Stimulated activated CD8-positive, alpha-beta memory T cell treated with anti-CD3 and anti-CD28 coated beads, Interleukin-4, amount 100 ng/mL, for 48 hours (primary cell): ENCODE measurements around the gene SPART.
A peak's percentile ranks its signal among the peaks of the same experiment; 100 is the strongest.
"Not testable (repeated sequence)": the region's sequence is repeated elsewhere in the genome, so short reads cannot be mapped to it uniquely, and the experiment has no call there.

ENCODE experiments used
- DNase-seq: peaks from one replicate; pipeline ENCODE4 v3.0.0-alpha.2; 2020

SPART gene

DNA sequence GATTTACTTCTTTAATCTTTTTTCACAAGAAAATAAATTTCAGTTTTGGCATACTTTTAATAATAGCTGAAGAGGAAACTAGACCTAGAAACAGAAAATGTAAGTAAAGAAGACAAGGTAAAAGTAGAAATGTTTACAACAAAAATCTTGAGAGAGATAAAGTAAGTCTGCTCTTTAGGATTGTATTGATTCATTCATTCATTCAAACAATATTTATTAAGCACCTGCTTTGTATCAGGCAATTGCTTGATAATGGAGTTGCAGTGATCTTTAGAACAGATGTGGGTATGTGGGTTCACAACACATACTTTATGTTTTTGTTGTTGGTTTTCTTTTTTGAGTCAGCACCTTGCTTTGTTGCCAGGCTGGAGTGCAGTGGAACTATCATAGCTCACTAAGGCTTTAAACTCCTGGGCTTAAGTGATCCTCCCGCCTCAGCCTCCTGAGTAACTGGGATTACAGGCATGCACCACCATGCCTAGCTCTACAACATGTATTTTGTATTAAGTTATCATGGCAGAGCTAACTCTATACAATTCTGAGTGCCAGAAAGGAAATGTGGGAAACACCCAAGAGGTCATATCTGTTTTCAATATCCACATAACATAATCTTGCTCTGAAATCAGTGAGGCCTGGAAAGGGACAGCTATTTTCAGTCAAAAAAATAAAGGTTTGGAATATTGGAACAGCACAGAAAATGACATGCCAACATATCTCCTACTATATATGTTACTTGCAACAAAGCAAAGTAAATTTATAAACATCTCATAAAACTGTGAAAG, 8.8 kb upstream of the SPART start:
- no peak for DNase-seq

DNA sequence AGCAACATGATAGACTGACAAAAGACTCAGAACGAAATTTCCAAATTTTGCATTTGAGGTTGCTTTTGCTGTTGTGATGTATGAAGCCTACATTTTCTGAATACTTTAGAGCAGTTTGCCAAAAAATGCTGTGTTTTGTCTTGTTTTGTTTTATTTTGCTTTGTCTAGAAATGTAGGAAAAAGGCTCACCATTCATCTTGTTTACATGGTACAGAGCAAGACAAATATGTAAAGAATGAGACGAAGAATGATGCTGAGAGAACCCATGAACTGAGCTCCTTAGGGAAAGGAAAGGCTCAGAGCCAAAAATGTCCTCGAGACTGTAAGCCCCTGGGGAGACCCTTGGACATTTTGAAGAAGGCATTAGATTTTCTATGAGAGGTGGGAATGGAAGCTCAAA, 6.8 kb upstream of the SPART start:
- no peak for DNase-seq

DNA sequence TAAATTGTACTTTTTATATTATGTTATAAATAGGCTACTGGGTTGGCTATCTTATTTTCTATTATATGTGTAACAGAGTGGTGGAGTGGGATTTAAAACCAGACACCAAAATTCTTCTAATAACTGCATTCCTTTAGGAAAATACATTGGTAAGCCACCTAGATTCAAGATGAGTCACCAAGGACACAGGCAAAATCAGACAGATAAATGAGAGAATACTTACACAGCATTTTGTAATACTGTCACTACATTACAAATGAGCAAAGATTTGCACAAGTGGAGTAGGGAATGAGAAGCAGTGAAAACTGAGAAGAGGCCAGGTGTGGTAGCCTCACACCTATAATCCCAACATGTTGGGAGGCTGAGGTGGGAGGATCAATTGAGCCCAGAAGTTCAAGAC, 6.2 kb upstream of the SPART start:
- DNase-seq, result no peak

DNA sequence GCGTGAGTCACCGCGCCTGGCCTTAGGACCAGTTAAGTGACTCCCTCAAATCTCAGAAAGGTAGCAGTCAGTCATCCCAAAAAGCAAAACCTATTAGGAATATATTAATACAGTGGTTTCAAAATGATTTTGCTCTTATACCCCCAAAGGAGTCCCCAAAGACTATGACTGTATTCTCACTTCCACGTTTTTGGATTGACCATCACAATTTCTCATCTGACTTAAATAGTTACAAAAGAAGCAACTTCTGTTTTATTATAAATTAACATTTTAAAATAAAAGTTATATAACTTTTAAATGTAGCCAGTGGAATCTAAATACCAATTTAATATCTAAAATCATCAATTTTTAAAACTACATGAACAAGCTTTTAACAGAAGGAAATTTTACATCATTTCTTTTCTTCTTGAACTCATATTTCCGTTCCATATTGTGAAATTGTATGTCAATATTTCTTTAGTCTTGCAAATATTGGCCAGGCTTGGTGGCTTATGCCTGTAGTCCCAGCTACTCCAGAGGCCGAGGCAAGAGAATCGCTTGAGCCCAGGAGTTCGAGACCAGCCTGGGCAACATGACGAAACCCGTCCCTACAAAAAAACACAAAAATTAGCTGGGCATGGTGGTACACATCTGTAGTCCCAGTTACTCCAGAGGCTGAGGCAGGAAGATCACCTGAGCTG, 1.5 kb upstream of the SPART start:
- DNase-seq, result no peak

DNA sequence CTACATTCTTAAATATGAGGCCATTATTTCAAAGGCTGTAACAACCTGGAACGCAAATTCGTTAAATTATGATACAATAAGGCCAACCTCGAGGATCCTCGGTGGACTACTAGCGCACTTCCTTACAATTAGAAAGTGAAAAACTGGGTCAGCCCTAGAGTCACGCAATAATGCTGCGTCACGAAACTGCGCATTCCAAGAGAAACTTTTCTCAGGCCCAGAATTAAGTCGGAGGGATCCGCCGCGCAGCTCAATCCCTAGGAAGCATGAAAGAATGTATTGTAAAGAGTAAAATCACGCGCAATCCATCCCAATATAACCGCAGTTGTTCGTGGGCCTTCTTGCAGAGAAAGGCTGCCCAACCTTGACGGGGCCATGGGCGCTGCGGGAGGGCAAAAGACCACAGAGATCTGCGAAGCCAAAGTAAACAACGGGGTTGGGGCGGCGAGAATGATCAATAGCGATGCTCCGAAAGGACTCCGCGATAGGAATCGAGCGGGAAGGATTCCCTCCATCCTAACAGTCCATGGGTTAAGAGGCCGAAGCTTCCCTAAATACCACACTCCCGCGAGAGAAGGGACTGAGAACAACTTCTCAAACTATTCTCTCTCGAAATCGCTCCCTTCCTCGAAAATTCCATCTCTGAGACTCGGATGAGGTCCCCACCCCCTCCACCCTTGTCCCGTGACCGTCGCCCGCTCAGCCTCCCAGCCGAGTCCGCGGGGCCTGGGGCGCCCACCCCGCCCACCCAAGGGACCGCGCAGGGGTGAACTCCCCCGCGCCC, 564 bp downstream of the SPART start:
- peak; percentile 47 for DNase-seq

DNA sequence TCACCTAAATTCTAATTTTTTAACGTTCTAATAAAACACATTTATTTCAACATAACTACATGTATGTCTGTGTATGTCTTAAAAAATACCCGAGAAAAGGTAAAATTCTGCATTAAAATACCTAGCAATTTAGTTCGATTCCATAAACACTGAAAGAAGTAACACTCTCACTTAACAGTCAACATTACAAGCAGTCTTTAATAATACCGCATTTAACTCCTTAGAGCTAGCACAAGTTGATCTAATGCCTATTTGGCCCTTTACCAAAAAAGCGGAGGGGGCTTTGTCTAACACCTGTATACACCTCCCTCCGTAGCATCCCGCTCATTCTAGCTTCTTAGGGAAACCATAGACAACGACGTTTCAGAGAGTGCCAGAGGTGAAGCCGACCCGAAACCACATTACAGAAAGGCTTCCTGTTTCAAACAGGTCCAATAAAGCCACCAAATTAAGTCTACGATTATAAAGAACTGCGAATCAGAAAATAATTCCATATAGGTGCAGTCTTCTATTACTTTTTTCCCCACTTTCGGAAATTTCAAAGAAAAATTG, 1.2 kb downstream of the SPART start:
- no peak for DNase-seq

DNA sequence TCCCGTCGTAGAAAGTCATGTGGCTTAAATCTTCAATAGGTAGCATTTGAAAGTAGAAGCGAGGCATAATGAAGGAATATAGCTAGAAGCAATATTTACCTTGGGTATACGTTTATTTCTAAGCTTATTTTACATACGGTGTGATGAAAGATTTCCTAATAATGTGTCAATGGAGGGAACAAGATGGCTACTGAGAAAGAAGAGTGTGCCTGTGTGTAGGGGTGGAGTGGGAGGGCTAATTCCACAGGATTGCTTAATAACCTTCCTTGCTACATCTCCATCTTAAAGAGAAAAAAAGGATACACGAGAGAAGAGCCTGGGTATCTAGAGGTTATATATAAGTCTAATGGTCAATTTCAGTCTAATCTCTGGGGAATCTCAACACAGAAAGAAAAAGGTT, 2.0 kb downstream of the SPART start:
- DNase-seq, result no peak

DNA sequence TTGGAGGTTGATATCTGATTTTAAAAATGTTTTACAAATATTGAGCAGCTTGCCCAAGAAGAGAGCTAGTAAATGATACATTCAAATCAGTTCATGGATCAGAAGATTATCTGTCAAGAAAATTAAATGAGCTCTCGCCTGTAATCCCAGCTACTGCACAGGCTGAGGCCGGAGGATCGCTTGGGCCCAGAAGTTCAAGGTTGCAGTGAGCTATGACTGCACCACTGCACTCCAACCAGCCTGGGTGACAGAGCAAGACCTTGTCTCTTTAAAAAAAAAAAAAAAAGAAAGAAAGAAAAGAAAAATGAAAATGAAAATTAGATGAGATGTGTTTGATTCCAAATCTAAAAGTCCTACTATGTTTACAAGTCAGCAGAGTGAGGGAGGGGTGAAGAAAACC, 2.4 kb downstream of the SPART start:
- no peak for DNase-seq

DNA sequence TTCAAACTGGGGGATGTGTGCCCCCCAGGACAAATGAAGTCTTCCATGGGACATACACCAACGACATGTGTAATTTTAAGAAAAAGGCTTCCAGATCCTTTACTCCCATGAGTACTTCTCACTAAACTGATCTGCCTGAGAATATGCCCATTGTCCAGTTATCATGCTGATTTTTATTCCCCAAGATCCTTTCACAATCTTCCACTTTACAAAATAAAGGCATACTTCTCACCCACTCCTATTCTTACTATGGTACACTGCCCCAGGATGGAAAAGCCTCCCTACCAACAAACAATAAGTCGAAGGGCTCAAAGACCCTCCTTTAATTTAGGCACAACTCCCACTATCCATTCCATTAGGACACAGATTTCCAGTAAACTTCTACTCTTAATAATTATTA, 3.5 kb downstream of the SPART start:
- DNase-seq, result no peak

DNA sequence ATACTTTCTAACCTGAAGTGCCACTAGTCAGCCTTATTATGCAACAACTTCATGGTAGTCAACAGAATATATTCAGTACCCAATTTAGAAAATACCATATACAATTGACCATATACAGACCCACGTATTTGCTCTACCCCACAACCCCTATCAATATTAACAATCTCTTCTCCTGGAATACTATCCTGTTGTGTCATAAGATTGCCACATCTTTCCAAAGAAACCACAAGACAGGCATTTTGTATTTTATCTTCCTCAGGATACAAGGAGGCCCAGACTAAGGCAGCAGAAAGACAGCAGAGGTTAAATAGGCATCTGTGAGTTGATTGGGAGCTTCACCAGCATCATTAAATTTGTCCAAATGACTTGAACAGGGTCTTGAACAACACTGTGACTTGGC, 4.5 kb downstream of the SPART start:
- no peak for DNase-seq

DNA sequence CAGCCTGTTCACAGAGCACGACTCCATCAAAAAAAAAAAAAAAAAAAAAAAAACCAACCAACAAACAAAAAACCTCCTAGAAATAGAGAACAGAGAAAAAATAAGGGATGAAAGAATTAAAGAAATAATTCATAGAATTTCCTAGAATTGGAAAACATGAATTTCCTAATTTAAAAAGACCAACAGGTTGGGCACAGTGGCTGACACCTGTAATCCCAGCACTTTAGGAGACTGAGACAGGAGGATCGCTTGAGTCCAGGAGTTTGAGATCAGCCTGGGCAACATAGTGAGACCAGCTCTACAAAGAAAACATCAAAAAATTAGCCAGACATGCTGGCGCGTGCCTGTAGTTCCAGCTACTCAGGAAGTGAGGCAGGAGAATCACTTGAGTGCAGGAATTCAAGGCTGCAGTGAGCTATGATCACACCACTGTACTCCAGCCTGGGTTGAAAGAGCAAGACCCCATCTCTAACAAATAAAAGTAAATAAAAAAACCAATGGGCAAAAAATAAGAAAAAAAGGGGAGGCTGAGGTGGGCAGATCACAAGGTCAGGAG, 6.5 kb downstream of the SPART start:
- DNase-seq, result no peak

DNA sequence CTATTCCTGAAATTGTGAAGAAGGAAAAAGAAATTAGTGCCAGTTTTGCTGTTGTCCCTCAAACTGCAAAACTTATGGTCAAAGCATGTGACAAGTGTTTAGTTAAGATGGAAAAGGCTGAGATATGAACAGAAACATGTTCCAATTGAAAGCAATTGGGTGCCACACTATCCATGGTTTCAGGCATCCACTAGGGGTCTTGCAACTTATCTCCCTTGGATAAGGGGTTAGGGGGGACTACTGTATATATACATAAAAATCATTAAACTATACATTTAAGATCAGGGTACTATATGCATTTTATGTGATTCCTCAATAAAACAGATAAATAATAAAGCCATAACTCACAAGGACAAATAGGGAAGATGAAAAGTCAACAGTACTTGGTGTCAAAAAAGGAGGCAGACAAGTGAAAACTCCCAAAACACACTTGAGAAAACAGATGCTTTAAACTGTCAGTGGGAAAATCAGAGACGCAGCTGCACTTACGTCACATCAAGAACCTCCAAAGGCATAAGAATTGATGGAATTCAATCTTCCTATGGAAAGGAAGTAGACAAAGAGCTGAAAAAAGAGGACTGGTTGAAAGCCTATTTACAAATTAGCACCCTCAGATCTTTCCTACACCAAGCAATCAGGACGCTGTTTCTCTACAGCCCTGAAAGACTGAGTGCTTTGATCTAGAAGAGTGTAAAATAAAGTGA, 8.1 kb downstream of the SPART start:
- DNase-seq, result no peak

DNA sequence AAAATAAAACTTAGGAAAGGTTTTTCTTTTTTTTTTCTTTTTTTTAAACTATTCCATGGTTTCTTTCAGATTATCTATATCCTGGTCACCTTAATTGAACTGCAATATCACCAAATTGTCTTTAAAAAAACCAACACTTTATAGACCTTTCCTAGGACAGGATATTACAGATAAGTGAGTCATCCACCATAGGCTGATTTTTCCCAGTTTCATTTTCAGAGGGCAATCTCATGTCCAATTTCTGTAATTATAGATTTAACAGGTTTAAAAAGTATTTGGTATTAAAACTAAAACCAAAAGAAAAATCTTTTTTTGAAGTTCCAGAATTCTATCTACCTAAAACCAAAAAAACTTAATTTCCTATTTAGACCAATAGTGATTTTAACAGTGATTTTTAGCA, 13.2 kb downstream of the SPART start:
- no peak for DNase-seq

DNA sequence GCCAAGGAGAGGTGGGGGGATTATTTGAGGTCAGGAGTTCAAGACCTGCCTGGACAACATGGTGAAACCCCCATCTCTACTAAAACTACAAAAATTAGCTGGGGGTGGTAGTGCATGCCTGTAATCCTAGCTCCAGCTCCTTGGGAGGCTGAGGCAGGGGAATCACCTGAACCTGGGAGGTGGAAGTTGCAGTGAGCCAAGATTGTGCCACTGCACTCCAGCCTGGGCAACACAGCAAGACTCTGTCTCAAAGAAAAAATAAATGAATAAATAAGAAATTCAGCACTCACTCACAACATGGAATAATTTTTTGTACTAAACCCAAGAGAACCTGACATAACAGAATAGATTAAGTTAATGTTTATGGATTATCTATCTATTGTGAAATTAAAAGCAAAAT, 13.9 kb downstream of the SPART start:
- not testable (repeated sequence) for DNase-seq

DNA sequence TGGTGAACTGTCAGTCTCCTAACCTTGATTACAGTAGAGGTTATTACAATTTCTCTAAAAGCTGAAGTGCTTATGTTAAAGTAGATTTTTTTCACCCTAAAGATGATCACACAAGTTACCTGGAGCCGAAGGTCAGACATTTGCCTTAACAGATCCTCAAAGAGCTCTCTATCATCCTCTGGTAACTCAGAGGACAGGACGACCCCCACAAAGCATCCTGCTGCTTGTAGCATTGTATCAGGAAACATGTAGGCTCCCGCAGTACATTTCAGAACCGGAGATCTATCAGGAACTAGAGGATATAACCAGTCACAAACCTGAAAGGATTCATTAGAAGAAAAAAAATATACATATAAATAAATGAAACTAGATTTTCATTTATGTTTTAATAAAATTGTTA, 14.9 kb downstream of the SPART start:
- DNase-seq, result no peak

DNA sequence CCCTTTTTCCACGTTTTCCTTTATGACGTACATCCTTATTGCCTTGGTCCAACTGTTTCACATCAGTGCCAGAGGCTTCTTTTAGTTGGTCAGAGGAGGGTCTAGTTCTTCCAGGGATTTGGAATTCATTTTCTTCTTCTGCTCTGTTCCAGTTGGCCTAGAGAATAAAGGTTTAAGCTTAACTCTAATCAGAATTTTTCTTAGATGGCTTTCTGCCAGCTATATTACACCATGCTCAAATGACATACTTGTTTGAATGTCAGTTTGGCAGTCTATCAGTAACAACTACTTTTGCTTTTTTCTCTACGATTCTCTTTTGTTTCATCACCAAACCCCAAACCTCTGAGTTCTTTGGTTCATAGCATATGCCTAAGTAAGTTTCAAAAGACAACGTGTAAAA, 16.8 kb downstream of the SPART start:
- DNase-seq, result no peak

DNA sequence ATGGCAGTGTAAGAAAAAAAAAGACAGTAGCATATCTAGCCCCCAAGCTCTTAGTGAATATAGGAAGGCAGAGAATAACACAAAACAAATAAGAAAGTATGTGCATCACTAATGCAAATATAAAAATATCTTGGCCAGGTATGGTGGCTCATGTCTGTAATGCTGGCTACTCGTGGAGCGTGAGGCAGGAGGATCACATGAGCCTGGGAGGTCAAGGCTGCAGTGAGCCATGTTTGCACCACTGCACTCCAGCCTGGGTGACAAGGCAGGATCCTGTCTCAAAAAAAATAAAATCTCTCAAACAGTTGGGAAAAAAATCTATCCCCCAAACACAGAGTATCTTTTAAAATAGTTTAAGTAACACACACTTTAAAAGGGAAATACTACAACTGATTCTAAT, 17.4 kb downstream of the SPART start:
- DNase-seq, result no peak

DNA sequence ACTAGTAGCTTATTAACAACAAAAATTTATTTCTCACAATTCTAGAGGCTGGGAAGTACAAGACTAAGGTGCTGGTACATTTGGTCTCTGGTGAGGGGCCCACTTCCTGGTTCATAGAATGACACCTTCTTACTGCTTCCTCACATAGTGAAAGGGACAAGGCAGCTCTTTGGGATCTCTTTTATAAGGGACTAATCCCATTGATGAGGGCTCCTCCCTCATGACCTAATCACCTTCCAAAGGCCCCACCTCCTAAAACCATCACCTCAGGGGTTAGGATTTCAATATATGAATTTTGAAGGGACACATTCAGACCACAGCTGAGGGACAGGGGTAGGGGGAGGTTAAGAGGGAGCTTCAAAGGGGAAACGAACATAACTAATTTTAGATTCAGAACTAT, 20.3 kb downstream of the SPART start:
- DNase-seq, result no peak

DNA sequence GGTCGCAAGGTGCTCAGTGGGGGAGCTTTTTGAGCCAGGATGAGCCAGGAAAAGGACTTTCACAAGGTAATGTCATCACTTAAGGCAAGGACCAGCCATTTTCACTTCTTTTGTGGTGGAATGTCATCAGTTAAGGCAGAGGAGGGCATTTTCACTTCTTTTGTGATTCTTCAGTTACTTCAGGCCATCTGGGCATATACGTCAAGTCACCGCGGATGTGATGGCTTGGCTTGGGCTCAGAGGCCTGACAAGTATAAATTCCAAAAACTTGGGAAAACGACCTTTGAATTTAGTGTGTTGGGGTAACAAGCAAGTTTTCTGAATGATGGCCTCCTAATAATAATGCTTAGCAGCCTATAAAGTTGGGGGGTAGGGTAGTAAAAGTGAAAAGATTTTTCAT, 21.3 kb downstream of the SPART start:
- not testable (repeated sequence) for DNase-seq

DNA sequence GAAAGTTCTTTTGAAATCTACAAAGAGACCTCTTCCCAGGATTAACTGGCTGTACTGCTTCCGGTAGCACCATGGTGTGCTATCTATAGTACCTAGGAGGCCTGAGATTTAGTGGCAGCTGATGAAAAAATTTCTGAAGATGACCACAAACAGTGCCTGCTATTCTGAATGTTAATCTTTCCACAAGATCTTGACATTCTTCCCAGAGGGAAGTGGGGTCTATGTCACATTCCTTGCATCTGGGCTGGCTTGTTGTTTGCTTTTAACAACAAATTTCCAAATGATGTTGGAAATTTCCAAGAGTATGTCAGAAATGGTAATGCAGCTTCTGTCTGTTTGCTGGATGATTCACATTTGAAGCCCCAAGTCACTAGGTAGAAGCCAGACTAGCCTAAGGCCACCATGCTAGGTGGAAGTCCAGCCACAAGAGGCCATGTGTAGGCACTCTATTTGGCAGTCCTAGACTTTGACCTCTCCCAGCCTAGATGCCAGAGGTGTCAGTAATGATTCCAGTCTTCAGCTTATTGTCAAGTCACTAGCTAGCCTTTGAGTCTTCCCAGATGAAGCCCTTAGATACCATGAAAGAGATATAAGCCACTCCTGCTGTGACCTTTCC, 22.1 kb downstream of the SPART start:
- no peak for DNase-seq

DNA sequence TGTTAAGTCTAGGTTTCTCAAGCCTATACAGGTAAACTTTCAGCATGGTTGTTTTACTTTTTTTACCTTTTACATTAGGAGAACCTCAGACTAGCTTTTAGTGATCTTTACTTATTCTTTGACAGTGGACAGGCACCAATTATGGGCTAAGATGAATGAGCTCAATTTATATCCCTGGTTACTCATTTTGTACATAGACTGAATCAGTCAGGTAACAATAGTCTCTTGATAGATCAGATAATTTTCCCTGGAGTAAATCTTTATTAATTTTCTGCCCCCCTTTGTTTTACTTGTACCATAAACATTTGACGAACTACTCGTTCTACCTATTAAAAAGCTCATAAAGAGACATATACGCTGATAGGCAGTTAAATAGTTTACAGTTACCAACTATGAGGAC, 22.8 kb downstream of the SPART start:
- DNase-seq, result no peak

DNA sequence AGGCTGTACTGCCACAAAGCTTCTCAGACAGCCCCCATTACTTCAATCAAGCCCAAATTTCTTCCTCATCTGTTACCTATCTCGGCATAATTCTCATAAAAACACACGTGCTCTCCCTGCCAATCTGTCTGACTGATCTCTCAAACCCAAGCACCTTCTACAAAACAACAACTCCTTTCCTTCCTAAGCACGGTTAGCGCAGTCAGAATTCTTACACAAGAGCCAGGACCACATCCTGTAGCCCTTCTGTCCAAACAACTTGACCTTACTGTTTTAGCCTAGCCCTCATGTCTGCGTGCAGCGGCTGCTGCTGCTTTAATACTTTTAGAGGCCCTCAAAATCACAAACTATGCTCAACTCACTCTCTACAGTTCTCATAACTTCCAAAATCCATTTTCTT, 26.4 kb downstream of the SPART start:
- DNase-seq, result not testable (repeated sequence)
